ENCODE results near the gene MYL1.

Gene MYL1

DNA sequence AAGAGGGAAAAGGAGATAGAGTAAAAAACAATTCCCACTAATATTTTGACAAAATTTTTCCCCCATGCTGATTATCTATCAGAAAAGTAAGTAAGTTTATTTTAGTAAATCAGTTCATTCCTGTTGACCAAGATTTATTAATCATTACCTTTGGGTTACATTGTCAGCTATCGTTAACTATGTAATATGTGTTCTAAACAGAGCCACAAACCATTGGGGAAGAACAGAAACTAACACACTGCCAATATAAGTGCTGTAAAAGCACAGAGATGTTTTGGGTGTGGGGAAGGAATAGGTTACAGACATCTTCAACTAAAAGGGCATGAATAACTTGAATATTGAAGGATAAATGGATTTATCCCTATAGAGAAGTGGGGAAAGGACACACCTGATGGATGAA is 47.3 kb downstream of the MYL1 start:
- DNase-seq (ENCODE audit: low read depth, low spot score), result no peak

DNA sequence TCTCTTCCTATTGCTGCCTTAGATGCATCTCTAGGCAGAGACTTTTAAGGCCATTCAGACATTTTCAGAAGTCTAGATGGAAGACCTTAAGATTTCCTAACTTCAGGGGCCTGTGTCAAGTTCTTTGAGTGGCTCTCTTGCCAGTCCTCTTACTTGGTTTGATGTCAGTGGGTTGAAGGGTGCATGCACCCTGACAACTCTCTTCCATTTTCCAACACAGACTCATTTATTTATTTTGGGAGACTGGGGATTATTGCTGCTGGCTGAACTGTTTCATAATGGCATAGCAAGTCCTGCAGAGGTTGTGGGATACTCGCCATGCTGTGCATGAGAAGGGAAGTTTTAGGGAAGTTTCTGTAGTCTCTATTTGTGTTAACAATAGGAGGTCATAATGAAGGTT is 50.7 kb downstream of the MYL1 start:
- no peak for DNase-seq (ENCODE audit: low read depth, low spot score)

DNA sequence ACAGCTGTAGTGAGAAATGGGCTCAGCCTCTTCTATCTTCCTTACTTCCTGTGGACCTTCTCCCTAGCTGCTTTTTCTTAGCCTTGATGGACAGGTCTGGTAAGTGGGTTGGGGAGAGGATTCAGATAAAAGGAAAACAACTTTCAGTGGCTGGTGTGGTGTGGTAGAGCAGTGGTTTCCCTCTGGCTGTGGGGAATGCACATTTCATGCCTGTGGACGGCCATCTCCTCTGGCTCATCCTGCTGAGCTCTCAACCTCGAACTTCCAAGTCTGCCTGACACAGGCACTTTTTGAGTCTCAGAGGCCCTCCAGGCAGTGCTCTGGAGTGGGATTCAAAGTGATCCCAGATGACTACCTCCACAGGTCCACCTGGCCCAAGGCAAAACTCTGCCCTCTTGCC is 51.1 kb downstream of the MYL1 start:
- DNase-seq (ENCODE audit: low read depth, low spot score), result peak; percentile 22

GRCh38 chr2:210262036-210262435 is 52.9 kb downstream of the MYL1 start:
- no peak for DNase-seq (ENCODE audit: low read depth, low spot score)

GRCh38 chr2:210259687-210260086 is 55.3 kb downstream of the MYL1 start:
- DNase-seq (ENCODE audit: low read depth, low spot score), result no peak

DNA sequence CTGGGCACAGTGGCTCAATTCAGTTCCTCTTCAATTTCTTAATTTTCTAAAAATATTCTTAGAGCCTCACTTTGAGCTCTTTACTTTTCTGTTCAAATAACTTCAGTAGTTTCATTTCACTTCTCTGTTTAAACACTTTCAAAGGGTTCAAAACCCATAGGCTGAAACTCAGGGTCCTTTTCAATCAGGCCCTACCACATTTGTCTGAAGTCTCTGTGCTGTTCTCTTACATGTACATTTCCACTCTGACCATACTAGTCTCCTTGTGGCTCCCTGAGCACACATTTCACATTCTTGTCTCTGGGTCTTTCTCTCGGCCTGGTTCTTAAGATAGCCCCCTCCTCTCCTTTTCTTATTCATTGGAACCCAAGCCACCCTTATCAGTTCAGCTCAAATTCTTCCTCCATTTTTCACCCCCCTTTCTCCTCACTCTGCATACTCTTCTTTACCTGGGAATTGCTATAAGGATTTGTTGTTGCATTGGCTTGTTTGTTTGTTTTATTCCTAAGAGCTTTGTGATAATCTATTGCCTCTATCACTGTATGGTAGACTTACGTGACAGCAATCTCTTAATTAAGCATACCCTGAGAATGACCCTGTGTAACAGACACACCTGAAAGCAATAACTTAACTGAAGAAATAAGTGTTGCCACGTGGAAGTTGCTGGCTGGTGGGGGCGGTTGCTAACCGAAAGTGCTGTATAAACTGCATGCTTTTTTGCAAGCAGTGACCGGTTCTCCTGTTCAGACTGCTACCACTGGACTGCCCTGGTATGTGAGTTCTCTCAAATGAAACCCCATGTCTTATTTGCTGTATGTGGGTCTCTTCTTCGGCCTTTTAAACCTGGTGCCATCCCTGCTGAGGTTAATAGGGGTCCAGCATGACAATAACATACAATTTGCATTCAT is 62.0 kb downstream of the MYL1 start:
- no peak for DNase-seq (ENCODE audit: low read depth, low spot score)

DNA sequence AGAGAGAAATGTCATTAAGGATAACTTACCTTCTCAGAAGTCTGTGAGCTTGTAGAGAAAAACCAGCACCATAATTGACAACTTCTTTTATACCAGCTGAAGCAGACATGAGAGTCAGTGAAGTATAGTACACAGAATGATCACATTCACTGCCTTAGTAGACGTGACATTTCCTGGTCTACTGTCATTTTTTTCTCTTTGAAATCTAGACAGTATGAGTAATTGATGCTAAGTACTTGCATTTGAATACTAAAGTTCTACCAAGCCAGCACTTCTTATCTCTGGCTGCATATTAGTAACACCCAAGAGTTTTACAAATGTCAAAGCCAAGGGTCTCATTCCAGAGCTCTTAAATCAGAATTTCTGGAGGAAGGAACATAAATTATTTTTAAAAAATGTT is 64.4 kb downstream of the MYL1 start:
- peak; percentile 37 for DNase-seq (ENCODE audit: low read depth, low spot score)
